Activated naive CD4-positive, alpha-beta T cell treated with anti-CD3 and anti-CD28 coated beads, Interleukin-2, amount 10 ng/mL, durations not matched to agents 7 days and 5 days (primary cell): ENCODE measurements around the gene GCN1.
"Not testable (repeated sequence)": the region's sequence is repeated elsewhere in the genome, so short reads cannot be mapped to it uniquely, and the experiment has no call there.

ENCODE experiments used
- CTCF ChIA-PET: fragments of 350-600 bp; sonication (Branson Sonifier 250); formaldehyde crosslinking; loops from one replicate; lab custom pipeline; 2021; ENCODE audit warnings: antibody characterized with exemption; lab: Charles Lee
- DNase-seq: peaks from one replicate; pipeline ENCODE4 v3.0.0-alpha.2; 2020
- H3K27ac Mint-ChIP-seq: one replicate; pipeline ENCODE4 v1.8.0; 2021; ENCODE audit warnings: mild to moderate bottlenecking, moderate library complexity, mixed read lengths
- H3K27me3 Mint-ChIP-seq: one replicate; pipeline ENCODE4 v1.8.0; 2021; ENCODE audit warnings: mild to moderate bottlenecking, mixed read lengths
- H3K36me3 Mint-ChIP-seq: one replicate; pipeline ENCODE4 v1.8.0; 2021; ENCODE audit warnings: mixed read lengths
- H3K4me1 Mint-ChIP-seq: one replicate; pipeline ENCODE4 v1.8.0; 2021; ENCODE audit warnings: mixed read lengths
- H3K4me3 Mint-ChIP-seq: one replicate; pipeline ENCODE4 v1.8.0; 2021; ENCODE audit warnings: mild to moderate bottlenecking, moderate library complexity, mixed read lengths
- H3K9me3 Mint-ChIP-seq: one replicate; pipeline ENCODE4 v1.8.0; 2021; ENCODE audit warnings: mixed read lengths

GCN1 gene

GRCh38 chr12:120194534-120195395, at the start of gene GCN1:
TSS of gene GCN1 (minus strand) at chr12:120194715. CDS start at chr12:120194697, 18 bp downstream.
- peaks cover 65% of the 10 kb centered on the region for H3K4me1 Mint-ChIP-seq
- no peaks in the 10 kb centered on the region for H3K27me3 Mint-ChIP-seq
- H3K27ac Mint-ChIP-seq, result peak within 1 kb of the TSS; percentile 94
- peaks cover 42% of the 10 kb centered on the region for H3K36me3 Mint-ChIP-seq
- CTCF ChIA-PET, result no interaction called here
- H3K9me3 Mint-ChIP-seq, result no peaks in the 10 kb centered on the region
- peak; percentile 90 for DNase-seq
- peak within 1 kb of the TSS; percentile 82 for H3K4me3 Mint-ChIP-seq

DNA sequence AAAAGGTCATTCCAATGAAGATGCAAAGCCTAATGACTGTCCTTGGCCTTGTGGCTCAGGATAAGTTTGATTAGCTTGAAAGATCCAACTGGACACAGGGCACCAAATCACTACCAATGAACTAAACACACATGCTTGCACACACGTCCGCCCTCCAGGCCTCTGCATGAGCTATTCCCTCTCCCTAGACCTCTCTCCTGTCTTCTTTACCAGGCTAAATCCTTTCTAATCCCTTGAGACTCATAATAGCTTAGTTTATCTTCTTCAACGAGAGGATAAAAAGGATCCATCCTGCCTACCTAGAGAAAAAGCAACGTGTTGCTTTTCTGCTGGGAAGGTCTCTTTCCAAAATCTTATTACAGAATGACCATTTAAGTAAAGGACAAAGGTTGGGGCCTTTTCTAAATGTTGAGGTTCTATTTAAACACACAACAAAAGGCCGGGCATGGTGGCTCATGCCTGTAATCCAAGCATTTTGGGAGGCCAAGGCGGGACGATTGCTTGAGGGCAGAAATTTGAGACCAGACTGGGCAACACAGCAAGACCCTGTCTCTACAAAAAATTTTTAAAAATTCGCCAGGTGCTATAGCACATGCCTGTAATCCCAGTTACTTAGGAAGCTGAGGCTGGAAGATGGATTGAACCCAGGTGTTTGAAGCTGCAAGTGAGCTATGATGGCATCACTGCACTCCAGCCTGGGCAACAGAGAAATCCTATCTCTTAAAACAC, 48.6 kb upstream of the GCN1 start:
- H3K4me3 Mint-ChIP-seq, result no peak overlapping the region

GRCh38 chr12:120242275-120242799, 47.8 kb upstream of the GCN1 start:
- H3K27ac Mint-ChIP-seq, result no peak overlapping the region
- H3K36me3 Mint-ChIP-seq, result peaks cover 44% of the 10 kb centered on the region
- DNase-seq, result no peak
- no peak overlapping the region for H3K4me3 Mint-ChIP-seq
- no peaks in the 10 kb centered on the region for H3K9me3 Mint-ChIP-seq
- CTCF ChIA-PET, result interaction anchor here (1.4 to 9.2 kb wide), 2 partner anchors 13 to 22 kb away, joined by 5 to 87 read pairs; partner anchors contain the start of gene PXN
- H3K27me3 Mint-ChIP-seq, result no peaks in the 10 kb centered on the region
- H3K4me1 Mint-ChIP-seq, result peaks cover 70% of the 10 kb centered on the region

More for the DNA sequence above, 48.6 kb upstream of the GCN1 start:
- Mint-ChIP-seq H3K27me3 (no peaks in the 10 kb centered on the region), H3K4me1 (peaks cover 70% of the 10 kb centered on the region), H3K27ac (peak overlapping the region; percentile 20), H3K36me3 (peaks cover 45% of the 10 kb centered on the region), H3K9me3 (no peaks in the 10 kb centered on the region)
- CTCF ChIA-PET, result interaction anchor here (0.6 to 9.2 kb wide), 4 partner anchors 8 to 50 kb away, joined by 3 to 87 read pairs (median 4); partner anchors contain the start of gene PXN
- no peak for DNase-seq

DNA sequence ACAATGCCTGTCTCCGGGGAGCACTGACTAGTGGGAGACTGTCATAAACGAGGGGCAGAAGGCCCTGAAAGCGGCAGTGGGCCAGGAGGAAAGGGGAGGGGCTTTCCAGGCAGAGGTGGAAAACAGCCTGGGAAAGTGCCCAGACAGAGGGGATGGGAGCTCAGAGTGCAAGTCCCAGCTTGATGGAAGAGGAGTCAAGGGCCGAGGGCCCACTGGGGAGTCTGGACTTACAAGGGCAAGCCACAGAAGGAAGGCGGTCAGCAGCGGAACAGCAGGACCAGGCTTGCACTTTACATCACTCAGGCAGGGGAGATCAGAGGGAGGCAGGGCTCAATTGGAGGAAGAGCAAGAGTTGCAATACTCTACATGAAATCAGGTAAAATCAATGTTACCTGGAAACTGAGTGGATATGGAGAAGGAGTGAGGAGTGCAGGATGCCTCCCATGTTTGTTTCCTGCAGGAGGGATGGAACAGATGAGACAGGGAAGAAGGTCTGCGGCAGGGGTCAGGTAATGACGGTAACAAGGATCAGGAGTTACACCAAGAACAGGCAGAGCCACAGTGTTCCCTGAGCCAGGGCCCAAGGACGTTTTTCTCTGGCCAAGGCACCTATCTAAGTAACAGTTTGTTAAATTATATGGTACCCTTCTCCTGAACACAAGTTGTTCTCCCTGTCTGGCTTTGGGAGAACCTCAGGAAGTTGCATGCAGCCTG, 47.2 kb upstream of the GCN1 start:
- no peak for DNase-seq
- Mint-ChIP-seq H3K36me3 (peaks cover 41% of the 10 kb centered on the region), H3K9me3 (no peaks in the 10 kb centered on the region), H3K27ac (peak overlapping the region; percentile 22), H3K27me3 (no peaks in the 10 kb centered on the region), H3K4me3 (no peak overlapping the region), H3K4me1 (peaks cover 72% of the 10 kb centered on the region)
- CTCF ChIA-PET, result interaction anchor here (1.4 to 9.2 kb wide), 2 partner anchors 12 to 23 kb away, joined by 5 to 87 read pairs; partner anchors contain the start of gene PXN

DNA sequence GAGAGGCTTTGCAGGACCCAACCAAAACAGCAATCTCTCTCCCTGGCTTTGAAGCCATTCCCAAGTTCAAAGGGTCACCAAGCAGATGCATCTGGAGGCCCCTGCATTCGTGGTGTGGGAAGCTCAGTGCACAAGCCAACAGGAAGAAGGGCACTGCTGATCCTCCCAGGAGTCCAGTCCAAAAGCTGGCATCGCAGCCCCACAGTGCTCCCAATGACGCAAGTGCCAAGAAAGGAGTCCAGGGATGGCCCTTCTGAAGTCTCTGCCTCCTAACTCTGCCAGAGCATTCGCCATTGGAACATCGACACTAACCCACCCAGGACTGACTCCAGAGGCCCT, 45.9 kb upstream of the GCN1 start:
- Mint-ChIP-seq H3K4me1 (peaks cover 78% of the 10 kb centered on the region), H3K36me3 (peaks cover 42% of the 10 kb centered on the region), H3K9me3 (no peaks in the 10 kb centered on the region), H3K4me3 (no peak overlapping the region), H3K27me3 (no peaks in the 10 kb centered on the region), H3K27ac (peak overlapping the region; percentile 64)
- CTCF ChIA-PET, result interaction anchor here (7.0 to 9.2 kb wide), 2 partner anchors 11 to 25 kb away, joined by 73 to 87 read pairs; partner anchors contain the start of gene PXN
- DNase-seq, result no peak

DNA sequence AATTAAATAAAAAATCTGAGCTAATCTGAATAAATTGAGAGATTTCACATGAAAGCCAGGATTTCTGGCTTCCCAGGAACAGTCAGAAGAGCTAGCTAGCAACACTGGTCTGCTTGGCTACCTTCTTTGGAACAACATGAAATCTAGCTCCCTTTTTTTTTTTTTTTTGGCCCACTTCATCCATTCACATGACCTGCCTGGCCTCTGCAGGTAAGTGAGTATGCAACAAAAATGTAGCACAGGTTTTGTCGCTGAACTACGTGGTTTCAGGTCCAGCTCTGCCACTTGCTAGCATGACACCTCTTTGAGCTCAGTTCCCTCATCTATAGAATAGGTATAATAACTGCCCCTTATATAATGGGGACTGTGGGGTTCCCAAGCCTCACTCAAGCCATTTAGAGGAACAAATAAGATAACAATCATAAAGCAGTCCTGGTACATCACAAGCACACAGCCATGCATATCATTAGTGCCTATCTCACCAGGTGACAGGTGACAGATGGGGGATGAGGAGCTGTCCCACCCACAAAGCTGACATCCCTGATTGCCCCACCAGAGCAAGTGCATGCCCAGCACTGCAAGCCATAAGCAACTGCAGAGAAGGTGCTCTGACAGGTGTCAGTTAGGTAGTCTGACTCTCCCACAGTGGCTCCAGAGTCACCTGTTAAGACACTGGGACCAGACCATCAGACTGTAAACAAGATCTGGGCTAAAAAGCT, 45.4 kb upstream of the GCN1 start:
- no peaks in the 10 kb centered on the region for H3K27me3 Mint-ChIP-seq
- peaks cover 38% of the 10 kb centered on the region for H3K36me3 Mint-ChIP-seq
- no peak overlapping the region for H3K4me3 Mint-ChIP-seq
- H3K4me1 Mint-ChIP-seq, result peaks cover 80% of the 10 kb centered on the region
- H3K27ac Mint-ChIP-seq, result peak overlapping the region; percentile 80
- CTCF ChIA-PET, result interaction anchor here (7.0 to 9.2 kb wide), 2 partner anchors 11 to 25 kb away, joined by 73 to 87 read pairs; partner anchors contain the start of gene PXN
- no peak for DNase-seq
- H3K9me3 Mint-ChIP-seq, result no peaks in the 10 kb centered on the region

DNA sequence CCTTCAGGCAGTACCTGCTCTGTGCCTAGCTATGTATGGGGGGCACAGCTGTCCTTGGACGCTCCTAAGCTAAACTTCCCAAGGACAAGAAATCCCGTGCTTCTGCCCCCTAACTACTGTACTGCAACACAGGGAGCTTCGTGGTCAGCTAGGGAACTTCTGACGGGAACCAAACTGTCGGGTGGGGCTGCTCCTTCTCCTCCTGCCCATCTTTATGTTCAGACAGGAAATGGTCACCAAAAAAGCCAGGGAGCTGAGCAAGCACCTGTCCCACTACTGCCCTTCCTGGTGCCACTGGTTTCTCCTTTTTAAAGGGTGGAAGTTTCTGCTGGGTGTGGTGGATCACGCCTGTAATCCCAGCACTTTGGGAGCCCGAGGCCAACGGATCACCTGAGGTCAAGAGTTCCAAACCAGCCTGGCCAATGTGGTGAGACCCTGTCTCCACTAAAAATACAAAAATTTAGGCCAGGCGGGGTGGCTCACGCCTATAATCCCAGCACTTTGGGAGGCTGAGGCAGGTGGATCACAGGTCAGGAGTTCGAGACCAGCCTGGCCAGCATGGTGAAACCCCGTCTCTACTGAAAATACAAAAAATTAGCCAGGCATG, 44.4 kb upstream of the GCN1 start:
- Mint-ChIP-seq H3K36me3 (peaks cover 34% of the 10 kb centered on the region), H3K9me3 (no peaks in the 10 kb centered on the region), H3K4me1 (peaks cover 87% of the 10 kb centered on the region), H3K27me3 (no peaks in the 10 kb centered on the region), H3K4me3 (no peak overlapping the region), H3K27ac (no peak overlapping the region)
- no peak for DNase-seq
- CTCF ChIA-PET, result interaction anchor here (2.2 to 9.2 kb wide), 4 partner anchors 10 to 26 kb away, joined by 8 to 87 read pairs (median 50); partner anchors contain the start of gene PXN

- Mint-ChIP-seq H3K9me3 (no peaks in the 10 kb centered on the region), H3K36me3 (peaks cover 33% of the 10 kb centered on the region), H3K27ac (no peak overlapping the region), H3K4me1 (peaks cover 87% of the 10 kb centered on the region), H3K4me3 (no peak overlapping the region), H3K27me3 (no peaks in the 10 kb centered on the region)
- no peak for DNase-seq
- CTCF ChIA-PET, result interaction anchor here (1.2 to 9.2 kb wide), 5 partner anchors 9 to 27 kb away, joined by 4 to 87 read pairs (median 27); partner anchors contain the start of gene PXN
These were observed 43.7 kb upstream of the GCN1 start for GRCh38 chr12:120238217-120238616.

GRCh38 chr12:120237360-120238171, 43.1 kb upstream of the GCN1 start:
- H3K4me1 Mint-ChIP-seq, result peaks cover 88% of the 10 kb centered on the region
- CTCF ChIA-PET, result interaction anchor here (1.2 to 9.2 kb wide), 5 partner anchors 8 to 28 kb away, joined by 4 to 87 read pairs (median 27); partner anchors contain the start of gene PXN
- no peak overlapping the region for H3K27ac Mint-ChIP-seq
- no peaks in the 10 kb centered on the region for H3K27me3 Mint-ChIP-seq
- no peaks in the 10 kb centered on the region for H3K9me3 Mint-ChIP-seq
- H3K36me3 Mint-ChIP-seq, result peaks cover 35% of the 10 kb centered on the region
- no peak for DNase-seq
- H3K4me3 Mint-ChIP-seq, result no peak overlapping the region

DNA sequence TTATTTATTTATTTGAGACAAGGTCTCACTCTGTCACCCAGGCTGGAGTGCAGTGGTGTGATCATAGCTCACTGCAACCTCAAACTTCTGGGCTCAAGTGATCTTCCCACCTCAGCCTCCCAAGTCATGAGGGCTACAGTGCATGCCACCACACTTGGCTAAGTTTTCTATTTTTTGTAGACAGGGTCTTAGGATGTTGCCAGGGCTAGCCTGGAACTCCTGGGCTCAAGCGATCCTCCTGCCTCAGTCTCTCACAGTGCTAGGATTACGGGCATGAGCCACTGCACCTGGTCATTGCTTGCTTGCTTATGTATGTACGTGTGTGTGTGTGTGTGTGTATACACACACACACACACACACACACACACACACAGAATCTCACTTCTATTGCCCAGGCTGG, 42.3 kb upstream of the GCN1 start:
- H3K27ac Mint-ChIP-seq, H3K27me3 Mint-ChIP-seq, H3K4me3 Mint-ChIP-seq, DNase-seq, H3K9me3 Mint-ChIP-seq: not testable (repeated sequence)
- H3K36me3 Mint-ChIP-seq, result peaks cover 38% of the 10 kb centered on the region
- peaks cover 89% of the 10 kb centered on the region for H3K4me1 Mint-ChIP-seq
- CTCF ChIA-PET, result interaction anchor here (1.7 to 9.2 kb wide), 5 partner anchors 7 to 29 kb away, joined by 3 to 87 read pairs (median 27); partner anchors contain the start of gene PXN

- CTCF ChIA-PET, result interaction anchor here (1.0 to 9.2 kb wide), 7 partner anchors 6 to 30 kb away, joined by 3 to 87 read pairs (median 3); partner anchors contain the start of gene PXN
- H3K4me3 Mint-ChIP-seq, result no peak overlapping the region
- H3K36me3 Mint-ChIP-seq, result peaks cover 35% of the 10 kb centered on the region
- H3K9me3 Mint-ChIP-seq, result no peaks in the 10 kb centered on the region
- no peaks in the 10 kb centered on the region for H3K27me3 Mint-ChIP-seq
- peaks cover 91% of the 10 kb centered on the region for H3K4me1 Mint-ChIP-seq
- peak; percentile 38 for DNase-seq
- peak overlapping the region; percentile 49 for H3K27ac Mint-ChIP-seq
These were observed 41.1 kb upstream of the GCN1 start for GRCh38 chr12:120235369-120236323.
